Mammary epithelial cell (primary cell): ENCODE results near the gene RBM25.

Experiments
- CTCF ChIP-seq, 2 donors: IDR thresholded peaks in 1 of 2; conservative IDR thresholded peaks in 1 of 2; 2 replicates each; pipeline ENCODE4 v1.5.1; 2011 to 2012; ENCODE audit warnings: inconsistent platforms in 2 of 2, low read length in 2 of 2, mild to moderate bottlenecking in 2 of 2, control low read depth in 1 of 2, low read depth in 1 of 2; ENCODE audit not compliant: insufficient read depth in 1 of 2; ENCODE audit errors: extremely low read depth in 1 of 2
- EZH2 ChIP-seq: IDR thresholded peaks from 2 replicates; pipeline ENCODE4 v1.6.1; 2012; ENCODE audit warnings: low read length, inconsistent platforms, borderline replicate concordance

GRCh38 chr14:73026845-73027542 is 31.3 kb upstream of the RBM25 start, which contains the start of gene ZFYVE1:
- TF ChIP-seq CTCF (conservative IDR thresholded peaks at IDR 0.05 in 1 of 2, IDR thresholded peaks at IDR 0.05 in 1 of 2; ENCODE audit: extremely low read depth in 1 of 2, insufficient read depth in 1 of 2, low read depth in 1 of 2, low read length in 2 of 2) (no peak), EZH2 (no peak)
